GM12801 (cell line): ENCODE results near the gene AHCY.

Source experiments
- TF ChIP-seq, protein P1 (sequence below): IDR thresholded peaks from one replicate; pipeline ENCODE4 v1.5.1; 2011; ENCODE audit warnings: control low read depth; ENCODE audit not compliant: insufficient read length; ENCODE audit errors: extremely low read depth

The AHCY gene

DNA sequence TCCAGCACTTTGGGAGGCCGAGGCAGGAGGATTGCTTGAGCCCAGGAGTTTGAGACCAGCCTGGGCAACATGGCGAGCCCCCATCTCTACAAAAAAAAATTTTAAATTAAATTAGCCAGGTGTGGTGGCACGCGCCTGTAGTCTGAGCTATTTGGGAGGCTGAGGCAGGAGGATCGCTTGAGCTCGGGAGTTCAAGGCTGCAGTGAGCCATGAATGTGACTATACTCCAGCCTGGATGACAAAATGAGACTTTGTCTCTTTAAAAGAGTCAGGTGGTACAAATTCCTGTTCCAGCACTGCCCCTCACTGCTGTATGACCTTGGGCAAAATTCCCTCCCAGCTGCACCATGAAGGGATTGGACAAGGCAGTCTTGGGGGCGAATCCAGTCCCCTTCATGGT, 28.5 kb downstream of the AHCY start:
- TF ChIP-seq, protein P1, sequence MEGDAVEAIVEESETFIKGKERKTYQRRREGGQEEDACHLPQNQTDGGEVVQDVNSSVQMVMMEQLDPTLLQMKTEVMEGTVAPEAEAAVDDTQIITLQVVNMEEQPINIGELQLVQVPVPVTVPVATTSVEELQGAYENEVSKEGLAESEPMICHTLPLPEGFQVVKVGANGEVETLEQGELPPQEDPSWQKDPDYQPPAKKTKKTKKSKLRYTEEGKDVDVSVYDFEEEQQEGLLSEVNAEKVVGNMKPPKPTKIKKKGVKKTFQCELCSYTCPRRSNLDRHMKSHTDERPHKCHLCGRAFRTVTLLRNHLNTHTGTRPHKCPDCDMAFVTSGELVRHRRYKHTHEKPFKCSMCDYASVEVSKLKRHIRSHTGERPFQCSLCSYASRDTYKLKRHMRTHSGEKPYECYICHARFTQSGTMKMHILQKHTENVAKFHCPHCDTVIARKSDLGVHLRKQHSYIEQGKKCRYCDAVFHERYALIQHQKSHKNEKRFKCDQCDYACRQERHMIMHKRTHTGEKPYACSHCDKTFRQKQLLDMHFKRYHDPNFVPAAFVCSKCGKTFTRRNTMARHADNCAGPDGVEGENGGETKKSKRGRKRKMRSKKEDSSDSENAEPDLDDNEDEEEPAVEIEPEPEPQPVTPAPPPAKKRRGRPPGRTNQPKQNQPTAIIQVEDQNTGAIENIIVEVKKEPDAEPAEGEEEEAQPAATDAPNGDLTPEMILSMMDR: no peak

- TF ChIP-seq, protein P1: no peak
Measured at GRCh38 chr20:34271956-34272355, 31.2 kb downstream of the AHCY start.

- TF ChIP-seq, protein P1: no peak
Measured at GRCh38 chr20:34269996-34270627, 33.0 kb downstream of the AHCY start.

- TF ChIP-seq, protein P1: no peak
Measured at GRCh38 chr20:34268851-34269636, 34.1 kb downstream of the AHCY start.

GRCh38 chr20:34268145-34268544, 35.0 kb downstream of the AHCY start:
- TF ChIP-seq, protein P1: no peak

DNA sequence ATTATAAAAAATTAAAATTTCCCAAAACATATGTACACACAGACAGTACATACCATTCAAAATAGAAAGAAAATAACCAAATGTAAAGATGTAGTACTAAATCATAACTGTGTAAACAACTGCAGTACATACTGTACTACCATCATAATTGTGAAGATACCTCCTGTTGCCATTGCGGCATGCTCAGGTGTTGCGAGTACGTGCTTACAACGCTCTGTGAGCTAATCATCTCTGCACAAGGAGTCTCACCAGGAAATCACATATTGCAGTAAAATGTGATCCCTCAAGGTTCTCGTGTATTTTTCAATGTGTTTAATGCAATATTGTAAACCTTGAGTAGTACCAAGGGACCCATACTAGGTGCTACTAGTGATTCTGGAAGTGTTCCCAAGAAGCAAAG, 39.0 kb downstream of the AHCY start:
- TF ChIP-seq, protein P1: no peak

DNA sequence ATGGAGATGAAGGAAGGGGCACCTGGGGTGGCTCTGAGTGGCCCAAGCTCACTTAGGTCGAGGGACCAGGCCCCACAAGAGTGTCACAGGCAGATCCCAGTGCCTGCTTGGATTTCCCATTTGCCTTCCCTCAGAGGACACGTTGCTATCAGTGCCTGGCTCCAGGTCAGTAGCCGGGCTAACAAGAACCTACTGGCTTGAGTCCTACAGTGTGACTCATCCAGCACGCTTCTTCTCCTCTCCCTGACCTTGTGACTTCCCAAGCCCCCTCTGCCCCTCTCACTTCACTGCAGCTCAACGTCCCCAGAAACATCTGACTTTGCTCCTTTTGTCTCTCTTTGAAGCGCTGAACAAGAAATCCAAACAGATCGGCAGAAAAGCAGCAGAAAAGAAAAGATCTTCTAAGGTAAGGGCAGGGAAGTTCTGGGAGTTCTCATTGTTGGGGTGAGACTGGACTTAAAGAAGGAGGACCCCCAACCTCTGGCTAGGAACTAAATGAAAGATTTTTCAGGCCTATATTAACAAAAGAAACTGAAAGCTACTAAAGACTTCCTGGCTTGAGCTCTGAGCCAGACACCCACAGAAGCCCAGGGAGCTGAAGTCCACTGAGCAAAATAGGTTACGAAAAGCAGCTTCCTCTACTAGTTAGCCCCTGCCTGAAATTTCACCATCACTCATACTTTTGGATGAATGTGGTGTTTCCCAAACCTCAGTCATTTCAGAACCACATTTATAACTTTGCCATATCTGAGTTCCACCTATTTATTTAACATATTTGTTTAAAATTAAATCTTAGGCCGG, 40.5 kb downstream of the AHCY start:
- TF ChIP-seq, protein P1: no peak
